DMS53 (cell line): Measurements from ENCODE around the gene REN.

Source experiments
- DNase-seq: peaks from one replicate; lab custom pipeline; 2025; lab: John Stamatoyannopoulos, UW

Gene REN

DNA sequence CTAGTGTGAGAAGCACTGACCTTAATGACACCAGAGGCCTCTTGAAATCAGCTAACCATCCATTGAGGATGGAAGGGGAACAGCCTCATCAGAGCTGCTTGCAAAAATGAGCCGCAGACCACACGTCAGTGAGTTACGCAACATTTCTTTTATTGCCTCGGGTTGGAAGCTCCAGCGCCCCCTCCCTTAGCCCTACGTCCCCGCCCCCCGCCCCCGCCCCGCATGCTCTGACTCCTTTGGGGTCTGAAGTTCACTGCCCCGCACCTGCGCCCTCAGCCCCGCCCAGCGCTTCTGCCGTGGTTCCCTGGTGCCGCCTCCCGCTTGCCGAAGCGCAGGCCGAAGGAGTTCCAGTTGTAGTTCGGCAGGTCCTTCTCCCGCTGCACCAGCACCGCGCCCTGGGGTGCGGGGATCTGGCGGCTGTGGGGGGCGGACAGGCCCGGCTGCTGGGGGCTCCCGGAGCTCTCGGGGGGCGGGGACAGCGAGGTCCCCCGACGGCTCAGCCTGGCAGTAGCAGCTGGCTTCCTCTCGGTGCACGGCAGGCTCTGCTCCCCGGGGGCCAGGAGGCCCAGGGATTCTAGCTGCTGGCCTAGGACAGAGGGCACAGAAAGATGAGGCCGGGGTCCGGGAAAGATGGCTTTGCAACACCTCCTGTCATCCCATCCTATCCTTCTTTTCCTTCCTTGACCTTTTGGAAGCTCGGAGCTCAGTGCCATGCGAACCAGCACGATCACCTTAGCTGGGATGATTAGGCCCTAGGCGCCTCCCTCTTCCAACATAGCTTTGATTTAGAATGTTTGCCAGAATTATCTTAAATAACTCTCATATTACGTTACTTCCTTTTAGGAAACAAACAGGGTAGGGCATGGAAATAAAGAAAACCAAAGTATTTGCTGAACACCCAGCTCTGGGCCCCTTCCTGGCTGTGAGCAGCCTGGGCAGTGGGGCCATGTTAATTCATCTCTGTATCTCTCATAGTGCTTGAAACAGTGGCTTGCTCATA is 24.4 kb upstream of the REN start:
- DNase-seq = peak; percentile 73

DNA sequence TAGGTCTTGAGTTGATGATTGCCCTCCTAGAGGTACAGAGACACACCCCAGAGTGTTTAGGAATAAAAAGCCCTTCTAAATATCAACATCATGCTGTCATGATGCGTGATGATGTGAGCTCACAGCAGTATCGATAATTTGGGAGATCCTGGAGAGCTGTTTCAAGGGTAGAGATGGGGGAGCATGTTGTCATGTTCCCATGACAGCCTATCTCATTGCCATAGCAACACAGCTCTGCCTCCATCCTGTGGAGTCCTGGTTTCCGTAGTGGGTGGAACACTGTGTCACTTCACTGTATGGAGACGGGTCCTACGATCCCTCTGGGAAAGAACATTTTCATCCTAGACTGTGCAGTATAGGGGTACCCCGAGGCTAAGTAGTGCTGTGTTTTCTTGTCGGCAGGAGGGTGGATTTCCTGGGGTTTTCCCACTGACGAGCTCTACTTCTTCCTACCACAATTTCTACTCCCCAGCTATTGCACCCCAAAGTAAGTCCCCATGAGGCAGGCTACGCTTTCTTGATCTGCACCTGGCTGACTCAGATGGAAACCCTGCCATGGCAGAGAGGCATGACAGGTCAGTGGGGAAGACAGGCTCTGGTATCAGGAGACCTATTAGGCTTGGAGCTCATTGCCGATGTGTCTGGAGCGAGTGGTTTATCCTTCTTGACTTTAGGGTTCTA is 23.0 kb upstream of the REN start:
- DNase-seq = peak; percentile 22

DNA sequence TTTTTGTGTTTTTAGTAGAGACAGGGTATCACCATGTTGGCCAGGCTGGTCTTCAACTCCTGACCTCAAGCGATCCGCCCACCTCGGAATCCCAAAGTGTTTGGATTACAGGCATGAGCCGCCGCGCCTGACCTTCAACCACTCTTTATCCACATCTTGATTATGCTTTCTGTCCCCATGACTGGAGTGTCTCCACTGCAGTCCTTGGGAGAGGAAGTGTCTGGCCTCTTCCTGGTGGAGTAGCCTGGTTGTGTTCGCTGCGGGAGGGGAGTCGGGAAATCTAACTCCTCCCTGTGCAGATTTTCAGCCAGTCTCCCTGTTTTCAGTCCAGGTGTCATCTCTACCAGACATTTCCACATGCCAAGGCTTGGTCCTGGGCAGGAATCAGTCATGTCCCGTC is 20.5 kb upstream of the REN start:
- DNase-seq = no peak

DNA sequence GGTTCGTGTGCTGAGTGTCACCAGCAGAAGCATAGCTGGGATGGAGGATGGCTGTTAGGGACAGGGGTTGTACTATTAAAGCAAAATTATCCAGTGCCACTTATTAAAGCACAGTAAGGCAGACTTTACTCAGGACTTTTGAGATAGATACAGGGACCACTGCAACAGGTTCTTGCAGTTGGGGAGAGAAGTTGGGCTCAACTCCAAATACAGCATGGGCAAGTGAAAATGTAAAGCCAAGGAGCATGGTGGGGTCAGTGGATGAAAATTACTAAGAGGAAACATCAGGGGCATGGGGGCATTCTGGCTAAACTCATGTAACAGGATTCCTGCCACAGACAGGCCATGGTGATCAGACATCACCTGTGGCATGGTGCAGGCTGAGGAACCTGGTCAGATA is 15.0 kb upstream of the REN start:
- DNase-seq = no peak

- peak; percentile 95 for DNase-seq
Measured at GRCh38 chr1:204180133-204180532, 14.0 kb upstream of the REN start.

- peak; percentile 21 for DNase-seq
Measured at GRCh38 chr1:204178487-204179281, 12.5 kb upstream of the REN start.

GRCh38 chr1:204177133-204177532 is 11.0 kb upstream of the REN start:
- peak; percentile 39 for DNase-seq

DNA sequence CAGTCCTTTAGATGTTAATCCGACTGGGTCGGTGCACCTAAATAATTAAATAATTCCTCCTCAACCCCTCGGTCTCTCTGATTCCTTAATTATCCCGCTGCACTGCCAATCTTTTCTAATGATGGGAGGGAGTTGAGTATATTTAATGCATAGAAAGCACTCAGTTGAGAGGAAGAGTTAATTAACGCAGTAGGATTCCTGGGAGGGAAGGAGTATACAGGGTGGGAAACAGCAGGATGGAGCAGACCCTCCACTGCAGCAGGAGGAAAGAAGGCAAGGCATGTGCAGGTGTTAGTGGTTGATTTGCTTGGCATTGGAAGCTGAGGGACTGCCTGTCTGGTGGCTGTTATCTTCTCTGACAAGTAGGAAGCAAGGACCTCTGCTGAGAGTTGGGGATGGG is 9.9 kb upstream of the REN start:
- DNase-seq = no peak

GRCh38 chr1:204174958-204175357 is 8.8 kb upstream of the REN start:
- DNase-seq = no peak

GRCh38 chr1:204172404-204173029 is 6.4 kb upstream of the REN start:
- DNase-seq = no peak

DNA sequence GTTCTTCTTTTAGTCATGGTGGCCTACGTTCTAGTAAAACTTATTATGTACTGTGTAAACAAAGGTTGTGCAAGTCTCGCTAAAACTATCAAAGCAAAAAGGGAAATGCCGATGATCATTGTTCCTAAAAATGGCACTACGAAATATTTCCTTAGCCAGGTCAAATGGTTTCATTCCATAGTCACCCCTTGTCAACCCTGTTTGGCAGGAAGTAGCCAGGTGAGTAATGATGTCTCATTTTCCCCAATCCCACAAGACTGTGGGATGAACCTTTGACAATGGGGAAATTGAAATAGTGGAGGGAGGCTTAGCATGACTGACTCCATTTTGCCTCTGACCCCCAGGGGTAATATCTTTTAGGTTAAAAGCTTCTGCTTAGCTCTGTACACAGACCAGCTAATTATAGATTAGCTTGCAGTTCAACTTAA is 5.6 kb upstream of the REN start:
- DNase-seq = peak; percentile 53

- DNase-seq = no peak
Measured at GRCh38 chr1:204170494-204171155, 4.5 kb upstream of the REN start.

DNA sequence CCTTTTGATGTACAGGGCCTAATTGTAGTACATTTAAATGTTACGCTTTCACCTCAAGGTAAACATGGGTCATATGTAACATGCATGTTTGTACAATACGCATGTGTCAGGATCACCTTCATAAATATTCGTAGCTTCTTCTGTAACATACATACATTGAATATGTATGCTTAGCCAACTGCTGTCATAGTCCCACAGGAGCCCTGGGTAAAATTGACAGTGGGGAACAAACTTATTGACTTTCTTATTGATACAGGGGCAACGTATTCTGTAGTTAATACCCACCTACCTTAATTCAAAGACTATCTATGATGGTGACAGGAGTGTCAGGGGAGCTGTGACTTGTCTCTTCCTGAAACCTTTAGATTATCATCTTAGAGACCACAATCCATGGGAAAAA is 3.7 kb upstream of the REN start:
- DNase-seq = peak; percentile 45

DNA sequence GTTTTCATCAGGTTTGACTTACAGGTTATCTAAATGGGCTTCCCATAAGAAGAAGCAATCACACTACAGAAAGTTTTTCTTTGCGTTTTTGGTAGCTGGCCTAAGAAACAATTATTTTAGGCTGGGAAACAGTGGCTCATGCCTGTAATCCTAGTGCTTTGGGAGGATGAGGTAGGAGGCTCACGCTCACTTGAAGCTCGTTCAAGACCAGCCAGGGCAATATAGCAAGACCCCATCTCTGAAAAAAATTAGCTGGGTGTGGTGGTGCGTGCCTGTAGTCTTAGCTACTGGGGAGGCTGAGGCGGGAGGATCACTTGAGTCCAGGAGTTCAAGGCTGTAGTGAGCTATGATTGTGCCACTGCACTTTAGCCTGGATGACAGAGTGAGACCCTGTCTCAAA is 1.6 kb upstream of the REN start:
- no peak for DNase-seq

DNA sequence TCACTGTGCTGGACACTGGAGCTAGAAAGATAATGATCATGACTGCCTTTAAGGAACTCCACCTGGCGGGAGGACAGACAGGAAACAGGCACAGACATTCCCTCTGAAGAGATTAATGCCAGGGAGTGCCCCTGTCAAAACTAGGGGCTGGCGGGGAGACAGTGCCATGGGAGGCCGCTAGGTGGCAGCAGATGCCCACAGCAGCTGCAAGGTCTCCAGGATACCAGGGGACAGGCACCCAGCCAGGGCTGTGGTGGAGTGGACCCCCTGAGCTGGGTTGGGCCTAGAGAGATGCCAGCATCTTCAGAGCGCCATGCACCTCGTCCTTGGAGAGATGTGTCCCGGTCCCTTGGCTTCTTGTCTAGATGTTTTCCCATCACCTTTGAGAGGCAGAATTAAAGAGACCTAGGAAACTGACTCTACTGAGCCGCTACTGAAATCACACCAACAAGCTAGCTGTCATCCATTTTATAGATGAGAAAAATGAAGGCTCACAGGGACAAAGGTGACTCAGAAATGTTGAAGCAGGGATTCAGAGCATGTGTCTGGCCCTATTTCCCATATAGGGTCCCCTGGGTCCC is 3.6 kb downstream of the REN start:
- DNase-seq = peak; percentile 93

- no peak for DNase-seq
Measured at GRCh38 chr1:204161609-204162493, 4.3 kb downstream of the REN start.

GRCh38 chr1:204157962-204158361 is 8.2 kb downstream of the REN start:
- no peak for DNase-seq

DNA sequence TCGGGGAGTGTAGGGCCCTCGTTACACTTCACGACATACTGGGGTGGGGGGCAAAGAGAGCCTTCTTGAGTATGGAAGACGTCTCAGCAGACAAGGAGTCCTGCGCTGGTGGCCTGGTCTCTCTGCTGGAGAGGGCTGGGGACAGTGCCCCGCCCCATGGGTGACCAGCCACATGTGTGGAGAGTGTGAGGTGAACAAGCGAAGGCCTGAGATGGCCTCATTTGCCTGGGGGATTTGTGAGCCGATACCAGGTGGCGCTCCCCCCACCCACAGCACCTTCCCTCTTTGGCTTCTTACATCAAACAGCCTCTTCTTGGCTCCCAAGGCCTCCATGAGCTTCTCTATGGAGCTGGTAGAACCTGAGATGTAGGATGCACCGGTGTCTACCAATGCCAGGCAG is 10.3 kb downstream of the REN start:
- DNase-seq = no peak

GRCh38 chr1:204154568-204155255 is 11.4 kb downstream of the REN start:
- DNase-seq = peak; percentile 84
